CD4-positive, alpha-beta T cell (primary cell): ENCODE data around the gene ENTPD3. TPM values are rescaled to one million over a fixed set of nuclear protein-coding genes. Genes with fewer than 3 reads are reported as not detected.

Experiments used
- ATAC-seq: fragments of 200-7000 bp; cut with Tn5 transposase; one replicate; pipeline ENCODE4 v1.10.0; 2022; ENCODE audit warnings: mild to moderate bottlenecking; ENCODE audit not compliant: poor library complexity
- CTCF ChIA-PET: fragments of 350-600 bp; sonication (Branson Sonifier 250); formaldehyde crosslinking; loops from one replicate; lab custom pipeline; 2021; ENCODE audit warnings: antibody characterized with exemption, inconsistent platforms; lab: Charles Lee
- POLR2A ChIA-PET: fragments of 350-600 bp; sonication (Branson Sonifier 250); formaldehyde crosslinking; loops from one replicate; lab custom pipeline; 2021; ENCODE audit warnings: antibody characterized with exemption, inconsistent platforms; lab: Charles Lee
- DNase-seq, 14 experiments: peaks; one replicate each; pipeline ENCODE4 v3.0.0-alpha.2; 2013 to 2020; ENCODE audit warnings: mixed read lengths in 2 of 14
- H3K27ac ChIP-seq, 2 donors: one replicate each; pipeline versions ENCODE4 v1.5.1 to v1.7.0; 2013; ENCODE audit warnings: low read length in 2 of 2, low read depth in 1 of 2, mild to moderate bottlenecking in 1 of 2
- H3K27me3 ChIP-seq, 2 experiments: 1 replicate in 1 of 2; 2 replicates in 1 of 2; pipeline versions ENCODE4 v1.6.1 to v1.7.0; 2013; ENCODE audit warnings: low read length in 2 of 2, control low read depth in 1 of 2, mild to moderate bottlenecking in 1 of 2, moderate library complexity in 1 of 2; ENCODE audit not compliant: insufficient read depth in 2 of 2, control insufficient read depth in 1 of 2
- H3K36me3 ChIP-seq: one replicate; pipeline ENCODE4 v1.6.1; 2013; ENCODE audit warnings: low read length, control low read depth; ENCODE audit not compliant: insufficient read depth
- H3K4me1 ChIP-seq: one replicate; pipeline ENCODE4 v1.6.1; 2013; ENCODE audit warnings: low read length, control low read depth; ENCODE audit not compliant: insufficient read depth
- H3K4me3 ChIP-seq: one replicate; pipeline ENCODE4 v1.5.1; 2013; ENCODE audit warnings: mild to moderate bottlenecking, low read length, moderate library complexity
- H3K9me3 ChIP-seq, 2 experiments: 1 replicate in 1 of 2; 2 replicates in 1 of 2; pipeline versions ENCODE4 v1.6.1 to v1.7.0; 2013; ENCODE audit warnings: low read length in 2 of 2, mild to moderate bottlenecking in 2 of 2, control low read depth in 1 of 2, moderate library complexity in 1 of 2; ENCODE audit not compliant: control insufficient read depth in 1 of 2, insufficient read depth in 1 of 2
- H3K27ac Mint-ChIP-seq: one replicate; pipeline ENCODE4 v1.8.0; 2020; ENCODE audit warnings: mixed read lengths
- H3K27me3 Mint-ChIP-seq: one replicate; pipeline ENCODE4 v1.8.0; 2021; ENCODE audit warnings: mixed read lengths
- H3K36me3 Mint-ChIP-seq: one replicate; pipeline ENCODE4 v1.8.0; 2021; ENCODE audit warnings: low read depth, mixed read lengths
- H3K4me1 Mint-ChIP-seq: one replicate; pipeline ENCODE4 v1.8.0; 2021; ENCODE audit warnings: low read depth, mixed read lengths
- H3K4me3 Mint-ChIP-seq: one replicate; pipeline ENCODE4 v1.8.0; 2020; ENCODE audit warnings: mild to moderate bottlenecking, mixed read lengths
- H3K9me3 Mint-ChIP-seq: one replicate; pipeline ENCODE4 v1.8.0; 2020; ENCODE audit warnings: mixed read lengths
- CTCF ChIP-seq: fragments of 200-600 bp; IDR thresholded peaks from one replicate; pipeline ENCODE4 v1.8.0; 2022; ENCODE audit warnings: antibody characterized with exemption, mild to moderate bottlenecking
- intact Hi-C, 2 experiments: fragments of 100-400 bp; cut with DNase I in 1 of 2; cut with micrococcal nuclease in 1 of 2; formaldehyde crosslinking; loops; one replicate each; pipeline versions ENCODE4 v1.15.1 to v1.9.0; 2023 to 2025; cut with DNase I, micrococcal nuclease
- total RNA-seq, 174 experiments: library from RNA in 2 of 174; stranded (reverse) in 2 of 174; gene quantifications; one replicate each; pipeline ENCODE4 v1.2.3 and lab custom pipeline; 2021 to 2026

ENTPD3 gene
- total RNA-seq, 2 experiments from 2014 or later: not detected

GRCh38 chr3:40397912-40398311 lies 10.9 kb downstream of the ENTPD3 start:
- CTCF ChIA-PET: no interaction called here
- Mint-ChIP-seq H3K4me3 (no peak overlapping the region), H3K9me3 (no peaks in the 10 kb centered on the region), H3K27me3 (peaks cover 5% of the 10 kb centered on the region), H3K27ac (no peak overlapping the region), H3K4me1 (no peaks in the 10 kb centered on the region), H3K36me3 (peaks cover 10% of the 10 kb centered on the region)
- Histone ChIP-seq H3K4me1 (no peaks in the 10 kb centered on the region), H3K36me3 (no peaks in the 10 kb centered on the region), H3K4me3 (no peak overlapping the region), H3K27me3 (no peaks in the 10 kb centered on the region), H3K9me3 (no peaks in the 10 kb centered on the region), H3K27ac (no peak overlapping the region)
- POLR2A ChIA-PET: no interaction called here
- DNase-seq (no peak), ATAC-seq (no peak)
- intact Hi-C loops: no loop called here
- TF ChIP-seq CTCF: no peak

DNA sequence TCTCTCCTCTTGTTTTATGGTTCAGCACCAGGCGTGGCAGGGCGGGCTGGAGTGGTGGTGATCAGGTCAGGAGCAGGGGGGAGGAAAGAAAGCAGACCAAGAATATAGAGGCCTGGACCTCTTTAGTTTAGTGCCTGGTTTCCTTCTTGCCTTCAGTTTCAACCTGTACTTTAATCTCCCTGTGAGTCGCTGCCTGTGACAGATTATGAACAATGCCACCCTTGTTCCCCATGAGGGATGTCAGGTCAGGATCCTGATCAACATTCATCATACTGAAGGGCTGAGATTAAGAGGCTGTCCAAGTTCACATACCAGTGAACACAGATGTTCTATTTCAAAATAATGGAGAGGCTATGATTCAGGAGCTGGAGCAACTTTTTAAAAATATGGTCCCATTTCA lies 11.4 kb downstream of the ENTPD3 start:
- ATAC-seq (no peak), DNase-seq (no peak)
- Mint-ChIP-seq H3K4me1 (no peaks in the 10 kb centered on the region), H3K27me3 (peaks cover under 1% of the 10 kb centered on the region), H3K9me3 (no peaks in the 10 kb centered on the region), H3K27ac (no peak overlapping the region), H3K4me3 (no peak overlapping the region), H3K36me3 (peaks cover 7% of the 10 kb centered on the region)
- H3K27ac ChIP-seq: no peak overlapping the region
- no peaks in the 10 kb centered on the region for H3K36me3 ChIP-seq
- ChIA-PET CTCF (no interaction called here), POLR2A (no interaction called here)
- intact Hi-C loops: no loop called here
- no peaks in the 10 kb centered on the region for H3K27me3 ChIP-seq
- H3K4me3 ChIP-seq: no peak overlapping the region
- no peaks in the 10 kb centered on the region for H3K9me3 ChIP-seq
- H3K4me1 ChIP-seq: no peaks in the 10 kb centered on the region
- TF ChIP-seq CTCF: no peak

DNA sequence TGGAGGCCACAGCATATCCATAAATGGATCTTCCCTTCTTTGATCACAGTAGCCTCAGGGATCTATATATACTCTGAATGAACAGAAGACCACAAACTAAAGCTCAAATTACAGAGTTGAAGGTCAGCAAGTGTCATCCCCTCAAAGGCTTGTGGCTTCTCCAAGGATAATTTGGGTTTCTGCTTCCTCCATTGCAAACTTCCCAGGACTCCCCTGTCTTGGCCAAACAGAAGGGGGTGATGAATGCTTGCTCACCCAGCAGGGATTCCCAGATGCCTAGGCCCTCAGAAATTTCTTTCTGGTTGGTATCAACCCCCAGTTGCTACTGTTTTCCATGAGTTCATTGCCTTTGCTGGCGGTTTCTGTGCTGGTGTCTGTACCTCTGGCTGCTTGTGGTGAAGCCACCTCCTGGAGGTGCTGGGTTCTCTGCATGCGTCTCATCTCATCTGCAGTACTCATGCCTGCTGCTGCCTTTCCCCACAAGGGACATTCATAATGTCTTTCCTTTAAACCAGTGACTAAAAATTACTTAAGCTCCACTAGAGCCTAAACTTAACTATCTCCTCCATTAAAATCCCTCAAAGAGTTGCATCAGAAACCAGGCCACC lies 17.7 kb downstream of the ENTPD3 start:
- H3K4me1 Mint-ChIP-seq: no peaks in the 10 kb centered on the region
- ChIA-PET CTCF (no interaction called here), POLR2A (no interaction called here)
- Histone ChIP-seq H3K4me1 (no peaks in the 10 kb centered on the region), H3K27me3 (no peaks in the 10 kb centered on the region), H3K9me3 (no peaks in the 10 kb centered on the region), H3K27ac (no peak overlapping the region), H3K4me3 (no peak overlapping the region), H3K36me3 (no peaks in the 10 kb centered on the region)
- H3K36me3 Mint-ChIP-seq: no peaks in the 10 kb centered on the region
- no peak overlapping the region for H3K4me3 Mint-ChIP-seq
- ATAC-seq (no peak), DNase-seq (no peak)
- H3K27ac Mint-ChIP-seq: no peak overlapping the region
- H3K9me3 Mint-ChIP-seq: no peaks in the 10 kb centered on the region
- TF ChIP-seq CTCF: no peak
- intact Hi-C loops: no loop called here
- H3K27me3 Mint-ChIP-seq: no peaks in the 10 kb centered on the region
